ENCODE data around the gene ADCY6. TPM values are rescaled to one million over a fixed set of nuclear protein-coding genes. Genes with fewer than 3 reads are reported as not detected.

Gene ADCY6
- total and polyA plus RNA-seq, 12 donors = 35.3 to 144 (median 121) TPM

DNA sequence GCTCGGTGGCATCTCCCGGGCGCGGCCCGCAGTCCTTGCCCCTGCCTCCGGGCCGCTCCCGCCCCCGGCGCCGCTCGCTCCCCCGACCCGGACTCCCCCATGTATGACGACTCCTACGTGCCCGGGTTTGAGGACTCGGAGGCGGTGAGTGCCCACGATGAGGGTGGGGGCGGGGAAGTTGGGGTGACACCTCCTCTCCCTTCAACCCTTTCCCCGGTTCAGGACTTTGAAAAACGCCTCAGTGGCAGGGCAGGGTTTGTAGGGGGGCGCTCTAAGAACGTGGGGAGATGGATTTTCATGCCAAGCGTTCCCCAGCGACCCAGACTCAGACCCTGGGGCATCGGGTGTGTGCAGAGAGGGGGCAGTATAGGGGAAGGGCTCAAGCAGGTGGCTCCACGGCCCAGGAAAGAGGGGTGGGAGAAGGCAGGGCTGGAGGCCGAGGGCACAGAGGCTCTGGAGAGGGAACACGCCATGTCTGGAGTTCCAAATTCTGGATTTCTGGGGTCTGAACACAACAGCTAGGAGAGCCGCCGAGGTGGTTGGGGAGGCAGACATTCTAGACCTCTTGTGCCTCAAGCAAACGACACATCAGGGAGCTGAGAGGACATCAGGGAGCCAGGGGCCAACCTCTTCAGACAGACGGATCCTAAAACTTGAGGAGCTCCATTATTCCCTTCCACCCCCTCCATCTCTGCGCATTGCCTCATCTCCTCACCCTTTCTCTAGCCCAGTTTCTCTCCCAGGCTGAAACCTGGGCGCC lies 30.1 kb upstream of the ADCY6 start:
- Histone ChIP-seq H3K27me3 (peaks cover 0 to 38% (median 0%) of the 10 kb centered on the region in 7 donors), H3K4me3 (peak overlapping the region; percentile 55 to 88 (median 74)), H3K9me3 (no peaks in the 10 kb centered on the region), H3K36me3 (peaks cover 0 to 10% (median 0%) of the 10 kb centered on the region in 9 donors), H3K4me1 (peaks cover 7 to 43% (median 33%) of the 10 kb centered on the region in 9 donors), H3K27ac (peak overlapping the region in 9 of 10 donors; percentile 28 to 75 (median 49))
- DNase-seq = no peak
- intact Hi-C loops (cut with DNase I) = loop anchor here in 1 of 10 donors (5.0 kb wide), 1 partner anchor 728 kb away; no protein-coding TSS in a partner anchor
- WGBS, 2 donors = 19 to 20% methylated on average over 37 of the region's 37 CpGs
- TF ChIP-seq, protein P1, sequence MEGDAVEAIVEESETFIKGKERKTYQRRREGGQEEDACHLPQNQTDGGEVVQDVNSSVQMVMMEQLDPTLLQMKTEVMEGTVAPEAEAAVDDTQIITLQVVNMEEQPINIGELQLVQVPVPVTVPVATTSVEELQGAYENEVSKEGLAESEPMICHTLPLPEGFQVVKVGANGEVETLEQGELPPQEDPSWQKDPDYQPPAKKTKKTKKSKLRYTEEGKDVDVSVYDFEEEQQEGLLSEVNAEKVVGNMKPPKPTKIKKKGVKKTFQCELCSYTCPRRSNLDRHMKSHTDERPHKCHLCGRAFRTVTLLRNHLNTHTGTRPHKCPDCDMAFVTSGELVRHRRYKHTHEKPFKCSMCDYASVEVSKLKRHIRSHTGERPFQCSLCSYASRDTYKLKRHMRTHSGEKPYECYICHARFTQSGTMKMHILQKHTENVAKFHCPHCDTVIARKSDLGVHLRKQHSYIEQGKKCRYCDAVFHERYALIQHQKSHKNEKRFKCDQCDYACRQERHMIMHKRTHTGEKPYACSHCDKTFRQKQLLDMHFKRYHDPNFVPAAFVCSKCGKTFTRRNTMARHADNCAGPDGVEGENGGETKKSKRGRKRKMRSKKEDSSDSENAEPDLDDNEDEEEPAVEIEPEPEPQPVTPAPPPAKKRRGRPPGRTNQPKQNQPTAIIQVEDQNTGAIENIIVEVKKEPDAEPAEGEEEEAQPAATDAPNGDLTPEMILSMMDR (IDR thresholded peaks at IDR 0.05) = peak in 3 of 9 donors; percentile 15 to 43 (median 20)
- ATAC-seq = no peak

DNA sequence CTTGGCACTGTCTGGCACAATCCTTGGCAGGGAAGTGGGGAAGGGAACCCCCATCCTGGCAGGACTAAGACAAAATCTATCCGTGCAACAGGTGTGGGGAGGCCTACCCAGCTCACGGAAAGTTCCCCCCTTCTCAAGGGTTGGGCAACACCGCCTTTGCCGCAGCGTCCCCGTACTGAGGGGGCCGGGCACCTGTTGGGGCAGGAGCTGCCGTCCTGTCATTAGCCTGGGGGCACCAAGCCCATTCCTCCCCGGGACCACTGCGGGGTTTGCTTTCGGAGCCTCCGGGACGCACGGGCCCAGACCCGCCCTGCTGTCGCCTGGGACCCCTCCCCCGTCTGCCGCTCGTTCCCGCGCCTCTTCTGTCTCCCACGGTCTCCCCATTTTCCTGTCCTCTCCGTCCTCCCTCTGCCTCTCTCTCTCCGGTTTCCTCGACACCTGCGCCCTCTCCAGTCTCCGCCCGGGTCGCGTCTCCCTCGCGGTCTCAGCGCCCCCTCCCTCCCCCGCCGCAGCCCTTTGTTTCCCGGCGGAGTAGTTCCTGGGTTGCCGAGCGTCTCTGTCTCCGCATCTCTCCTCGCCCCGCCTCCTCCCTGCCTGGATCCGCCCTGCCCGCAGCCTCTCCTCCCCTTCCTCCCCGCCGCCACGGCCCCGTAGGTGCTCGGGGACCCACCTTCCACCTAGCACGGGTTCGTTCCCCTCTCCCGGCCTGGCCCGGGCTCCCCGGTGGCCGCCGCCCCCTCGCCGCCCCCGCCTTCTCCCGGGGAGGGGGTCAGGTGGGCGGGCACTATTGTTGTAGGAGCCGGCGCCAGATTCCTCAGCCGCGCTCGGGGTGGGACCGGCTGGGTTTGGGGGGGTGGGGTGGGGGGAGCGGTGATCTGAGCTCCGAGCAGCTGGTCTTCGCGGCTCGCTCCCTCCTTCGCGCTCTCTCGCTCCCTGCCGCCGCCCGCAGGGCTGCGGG lies 29.3 kb upstream of the ADCY6 start, which contains the start of gene CACNB3:
Gene CACNB3, plus strand, starts transcription at position 624 of the 958 bp plus-strand sequence. CDS start 434 bp downstream, outside the sequence.
- Histone ChIP-seq H3K36me3 (peaks cover 0 to 1% (median 0%) of the 10 kb centered on the region in 9 donors), H3K9me3 (no peaks in the 10 kb centered on the region), H3K4me1 (peaks cover 11 to 49% (median 40%) of the 10 kb centered on the region in 9 donors), H3K27me3 (peaks cover 0 to 38% (median 0%) of the 10 kb centered on the region in 7 donors), H3K4me3 (peak within 1 kb of the TSS; percentile 55 to 88 (median 74)), H3K27ac (peak within 1 kb of the TSS in 9 of 10 donors; percentile 28 to 75 (median 49))
- DNase-seq (peak; percentile 75 to 77), ATAC-seq (peak; percentile 5 to 41 (median 23))
- TF ChIP-seq, protein P1 (IDR thresholded peaks at IDR 0.05) = no peak
- 2% methylated on average over 70 to 79 of the region's 79 CpGs for WGBS, 2 donors
- intact Hi-C loops (cut with DNase I) = loop anchor here in 1 of 10 donors (5.0 kb wide), 1 partner anchor 729 kb away; no protein-coding TSS in a partner anchor

DNA sequence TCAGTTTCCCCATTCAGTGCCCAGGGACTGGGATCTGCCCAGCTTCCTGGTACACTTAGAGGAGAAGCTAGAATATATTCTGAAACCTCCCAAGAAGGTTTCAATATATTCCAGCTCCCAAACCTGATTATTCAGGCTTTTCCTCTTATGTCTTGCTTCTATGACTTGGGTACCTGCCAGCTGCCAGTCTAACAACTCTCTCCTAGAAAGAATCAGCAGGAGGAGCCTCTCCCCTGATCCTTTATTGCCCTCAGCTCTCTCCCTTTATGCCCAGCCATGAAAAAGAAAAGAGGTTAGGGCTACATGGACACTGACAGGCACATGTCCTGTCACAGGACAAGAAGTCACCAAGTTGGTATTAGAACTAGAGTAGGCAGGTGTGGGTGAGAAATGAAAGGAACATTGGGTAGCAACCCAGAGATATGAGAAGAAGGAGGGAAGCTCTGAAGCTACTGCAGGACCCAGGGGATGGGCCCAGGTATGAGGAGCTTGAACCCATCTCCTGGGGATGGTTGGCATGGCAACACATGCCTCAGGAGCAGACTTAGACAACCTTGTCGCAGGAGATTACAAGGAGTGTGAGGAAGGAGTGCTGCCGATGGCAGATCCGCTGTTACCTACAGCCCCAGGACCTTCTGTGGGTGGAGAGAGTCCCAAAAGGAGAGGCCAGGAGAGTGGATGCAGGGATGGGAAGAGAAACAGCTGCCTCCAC lies 27.4 kb upstream of the ADCY6 start:
- TF ChIP-seq, protein P1 (IDR thresholded peaks at IDR 0.05) = no peak
- Histone ChIP-seq H3K4me1 (peaks cover 11 to 49% (median 44%) of the 10 kb centered on the region in 9 donors), H3K36me3 (no peaks in the 10 kb centered on the region), H3K4me3 (peak overlapping the region in 8 of 10 donors; percentile 47 to 98 (median 84)), H3K27me3 (peaks cover 0 to 38% (median 0%) of the 10 kb centered on the region in 7 donors), H3K9me3 (no peaks in the 10 kb centered on the region), H3K27ac (peak overlapping the region in 5 of 10 donors; percentile 83 to 96 (median 92))
- DNase-seq (no peak), ATAC-seq (no peak)
- intact Hi-C loops (cut with DNase I) = loop anchor here in 1 of 10 donors (5.0 kb wide), 1 partner anchor 731 kb away; no protein-coding TSS in a partner anchor
- 87 to 96% methylated on average over 3 of the region's 3 CpGs for WGBS, 2 donors
